Measurements from ENCODE around the gene MCC. TPM values are rescaled to one million over a fixed set of nuclear protein-coding genes. Genes with fewer than 3 reads are reported as not detected.

Gene MCC
- total RNA-seq, 1 experiment from 2014 or later, result 7.6 TPM

DNA sequence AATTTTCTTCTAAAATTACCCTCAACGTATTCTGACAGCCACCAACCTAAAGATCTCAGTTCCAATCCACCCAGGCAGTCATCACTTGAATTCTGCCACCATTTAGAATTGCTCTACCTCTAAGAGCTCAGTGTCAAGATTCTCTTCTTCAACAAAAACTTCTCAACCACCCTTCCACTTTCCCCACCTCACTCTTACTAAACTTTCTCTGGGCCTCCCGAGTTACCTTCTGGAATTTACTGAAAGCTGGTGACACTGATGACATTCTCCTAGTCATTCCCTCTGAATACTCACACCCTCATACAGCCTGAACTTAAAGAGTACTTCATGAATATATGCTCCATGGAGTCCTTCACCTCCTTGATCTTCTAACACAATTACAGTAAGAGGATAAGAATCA is 263.0 kb downstream of the MCC start:
- H3K4me3 Mint-ChIP-seq, result no peak overlapping the region
- H3K9me3 Mint-ChIP-seq, result peaks cover 4 to 6% of the 10 kb centered on the region in 2 experiments; a peak in 3 of 5 replicates

More for the DNA sequence above, 263.0 kb downstream of the MCC start:
- Histone ChIP-seq H2AFZ (ENCODE audit: low read length) (no peak overlapping the region), H3K23ac (ENCODE audit: insufficient read length, low read depth, low read length) (no peak overlapping the region), H2BK20ac (ENCODE audit: low read depth, low read length, poor library complexity, severe bottlenecking) (no peak overlapping the region), H4K8ac (replicated peaks; ENCODE audit: insufficient read length, low read depth, low read length) (no peak overlapping the region), H3K18ac (ENCODE audit: insufficient read length, low read depth, low read length) (no peak overlapping the region), H3K27me3 (ENCODE audit: insufficient read depth, low read length) (no peaks in the 10 kb centered on the region), H3T11ph (ENCODE audit: low read length) (no peak overlapping the region), H3K4me2 (ENCODE audit: insufficient read depth, insufficient read length, low read length) (no peak overlapping the region), H3K79me2 (ENCODE audit: insufficient read depth, low read length) (no peaks in the 10 kb centered on the region), H3K9me3 (ENCODE audit: control insufficient read depth, low read depth, low read length) (no peaks in the 10 kb centered on the region), H3K23me2 (ENCODE audit: insufficient read length, low read depth, low read length, poor library complexity, severe bottlenecking) (no peaks in the 10 kb centered on the region), H2AK5ac (ENCODE audit: insufficient read length, low read length) (no peak overlapping the region), H3K9ac (ENCODE audit: extremely low read depth, insufficient read length, low read length) (no peak overlapping the region), H3K79me1 (ENCODE audit: insufficient read depth, low read depth, low read length, poor library complexity, severe bottlenecking) (no peaks in the 10 kb centered on the region), H4K91ac (ENCODE audit: insufficient read length, low read depth, low read length) (no peak overlapping the region), H2BK12ac (ENCODE audit: insufficient read length, low read depth, low read length) (no peak overlapping the region), H2BK5ac (ENCODE audit: insufficient read length, low read length) (no peak overlapping the region), H3K56ac (ENCODE audit: insufficient read length, low read depth, low read length) (no peak overlapping the region), H3K4ac (ENCODE audit: low read depth, low read length) (no peak overlapping the region), H2BK120ac (ENCODE audit: low read depth, low read length, poor library complexity, severe bottlenecking) (no peak overlapping the region), H3K27ac (ENCODE audit: insufficient read length, low read depth, low read length) (no peak overlapping the region), H4K20me1 (ENCODE audit: control insufficient read depth, insufficient read depth, insufficient read length) (no peaks in the 10 kb centered on the region), H3K14ac (ENCODE audit: insufficient read depth, low read length) (no peak overlapping the region), H2BK15ac (ENCODE audit: low read depth, low read length) (no peak overlapping the region), H3K4me1 (ENCODE audit: insufficient read depth, low read length) (peaks cover 11% of the 10 kb centered on the region; the same call in 1 of the 2 replicates), H4K5ac (ENCODE audit: insufficient read length, low read depth, low read length) (no peak overlapping the region)
- TF ChIP-seq, protein P1, sequence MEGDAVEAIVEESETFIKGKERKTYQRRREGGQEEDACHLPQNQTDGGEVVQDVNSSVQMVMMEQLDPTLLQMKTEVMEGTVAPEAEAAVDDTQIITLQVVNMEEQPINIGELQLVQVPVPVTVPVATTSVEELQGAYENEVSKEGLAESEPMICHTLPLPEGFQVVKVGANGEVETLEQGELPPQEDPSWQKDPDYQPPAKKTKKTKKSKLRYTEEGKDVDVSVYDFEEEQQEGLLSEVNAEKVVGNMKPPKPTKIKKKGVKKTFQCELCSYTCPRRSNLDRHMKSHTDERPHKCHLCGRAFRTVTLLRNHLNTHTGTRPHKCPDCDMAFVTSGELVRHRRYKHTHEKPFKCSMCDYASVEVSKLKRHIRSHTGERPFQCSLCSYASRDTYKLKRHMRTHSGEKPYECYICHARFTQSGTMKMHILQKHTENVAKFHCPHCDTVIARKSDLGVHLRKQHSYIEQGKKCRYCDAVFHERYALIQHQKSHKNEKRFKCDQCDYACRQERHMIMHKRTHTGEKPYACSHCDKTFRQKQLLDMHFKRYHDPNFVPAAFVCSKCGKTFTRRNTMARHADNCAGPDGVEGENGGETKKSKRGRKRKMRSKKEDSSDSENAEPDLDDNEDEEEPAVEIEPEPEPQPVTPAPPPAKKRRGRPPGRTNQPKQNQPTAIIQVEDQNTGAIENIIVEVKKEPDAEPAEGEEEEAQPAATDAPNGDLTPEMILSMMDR (conservative IDR thresholded peaks at IDR 0.05), result no peak
- Mint-ChIP-seq H3K4me1 (peaks cover 31 to 45% of the 10 kb centered on the region in 2 experiments), H3K36me3 (ENCODE audit: insufficient read depth in 1 of 3, low read depth in 3 of 3) (peaks cover 0 to 19% (median 5%) of the 10 kb centered on the region in 3 experiments; a peak in 4 of 7 replicates), H3K27me3 (ENCODE audit: low read depth) (no peaks in the 10 kb centered on the region), H3K27ac (no peak overlapping the region)
- WGBS (ENCODE audit: extremely low coverage, insufficient read length, low lambda C conversion rate), result no CpG with 5 or more reads among the region's 2 CpGs
- DNase-seq, result no peak

Data from H9 (cell line).